Ammon's horn (tissue), 1 donor: ENCODE data around the gene SEMA6A.
A peak's percentile ranks its signal among the peaks of the same experiment; 100 is the strongest.
"Not testable (repeated sequence)": the region's sequence is repeated elsewhere in the genome, so short reads cannot be mapped to it uniquely, and the experiment has no call there.

Experiments used
- DNase-seq: peaks from one replicate; pipeline ENCODE4 v3.0.0-alpha.2; 2016; ENCODE audit warnings: low spot score

SEMA6A gene

GRCh38 chr5:116546033-116546742, 28.4 kb downstream of the SEMA6A start:
- DNase-seq = no peak

- not testable (repeated sequence) for DNase-seq
Measured at GRCh38 chr5:116545465-116545864, 29.2 kb downstream of the SEMA6A start.

GRCh38 chr5:116544531-116545241, 29.9 kb downstream of the SEMA6A start:
- no peak for DNase-seq

GRCh38 chr5:116543501-116543900, 31.1 kb downstream of the SEMA6A start:
- no peak for DNase-seq

GRCh38 chr5:116542619-116543018, 32.0 kb downstream of the SEMA6A start:
- no peak for DNase-seq

- peak; percentile 46 for DNase-seq
Measured at GRCh38 chr5:116539222-116539621, 35.4 kb downstream of the SEMA6A start.

GRCh38 chr5:116536316-116537083, 38.1 kb downstream of the SEMA6A start:
- DNase-seq = peak; percentile 71

GRCh38 chr5:116534964-116535651, 39.5 kb downstream of the SEMA6A start:
- no peak for DNase-seq

GRCh38 chr5:116532762-116533525, 41.7 kb downstream of the SEMA6A start:
- no peak for DNase-seq

GRCh38 chr5:116531635-116532034, 43.0 kb downstream of the SEMA6A start:
- DNase-seq = no peak

- DNase-seq = no peak
Measured at GRCh38 chr5:116531117-116531516, 43.5 kb downstream of the SEMA6A start.

GRCh38 chr5:116530276-116530675, 44.3 kb downstream of the SEMA6A start:
- DNase-seq = no peak

- DNase-seq = no peak
Measured at GRCh38 chr5:116529615-116530014, 45.0 kb downstream of the SEMA6A start.

- no peak for DNase-seq
Measured at GRCh38 chr5:116528519-116529234, 45.9 kb downstream of the SEMA6A start.

GRCh38 chr5:116527582-116527981, 47.0 kb downstream of the SEMA6A start:
- DNase-seq = no peak

- no peak for DNase-seq
Measured at GRCh38 chr5:116525674-116526073, 48.9 kb downstream of the SEMA6A start.

- no peak for DNase-seq
Measured at GRCh38 chr5:116524966-116525365, 49.7 kb downstream of the SEMA6A start.

GRCh38 chr5:116524051-116524904, 50.3 kb downstream of the SEMA6A start:
- no peak for DNase-seq

GRCh38 chr5:116523182-116523581, 51.4 kb downstream of the SEMA6A start:
- not testable (repeated sequence) for DNase-seq
